HEK293 (cell line): ENCODE results near the gene TLR5.

Experiments
- GLIS2 ChIP-seq: fragments of 450-650 bp; formaldehyde crosslinking; IDR thresholded peaks from 2 replicates; pipeline ENCODE4 v1.5.1; 2016; ENCODE audit warnings: missing biosample characterization, missing genetic modification characterization
- PBX3 ChIP-seq: sonication (generic); formaldehyde crosslinking; IDR thresholded peaks from 2 replicates; pipeline ENCODE4 v1.8.1; 2022; ENCODE audit warnings: mild to moderate bottlenecking, moderate library complexity, missing genetic modification reagents
- PRDM10 ChIP-seq: fragments of 450-650 bp; formaldehyde crosslinking; IDR thresholded peaks from 2 replicates; pipeline ENCODE4 v1.5.1; 2016; ENCODE audit warnings: missing biosample characterization, missing genetic modification characterization
- PRDM4 ChIP-seq: fragments of 450-650 bp; formaldehyde crosslinking; IDR thresholded peaks from 2 replicates; pipeline ENCODE4 v1.5.1; 2017; ENCODE audit warnings: missing biosample characterization, missing genetic modification characterization
- REST ChIP-seq: fragments of 450-650 bp; formaldehyde crosslinking; IDR thresholded peaks from 2 replicates; pipeline ENCODE4 v1.5.1; 2016; ENCODE audit warnings: missing biosample characterization, missing genetic modification characterization
- YY1 ChIP-seq: fragments of 450-650 bp; formaldehyde crosslinking; IDR thresholded peaks from 2 replicates; pipeline ENCODE4 v1.5.1; 2018; ENCODE audit warnings: missing biosample characterization, missing genetic modification characterization
- ZBTB26 ChIP-seq: fragments of 450-650 bp; formaldehyde crosslinking; optimal IDR thresholded peaks from 2 replicates; pipeline ENCODE3; 2016; ENCODE audit warnings: missing biosample characterization, mild to moderate bottlenecking, missing genetic modification characterization
- ZBTB44 ChIP-seq: fragments of 450-650 bp; IDR thresholded peaks from 2 replicates; pipeline ENCODE4 v1.5.1; 2018; ENCODE audit warnings: missing biosample characterization, mild to moderate bottlenecking, missing genetic modification characterization
- ZFP3 ChIP-seq: fragments of 450-650 bp; formaldehyde crosslinking; IDR thresholded peaks from 2 replicates; pipeline ENCODE4 v1.5.1; 2016; ENCODE audit warnings: low read depth, missing biosample characterization, missing genetic modification characterization
- ZFP37 ChIP-seq: fragments of 450-650 bp; formaldehyde crosslinking; IDR thresholded peaks from 2 replicates; pipeline ENCODE4 v1.5.1; 2016; ENCODE audit warnings: missing biosample characterization, missing genetic modification characterization
- ZNF10 ChIP-seq: fragments of 450-650 bp; formaldehyde crosslinking; IDR thresholded peaks from 2 replicates; pipeline ENCODE4 v1.5.1; 2017; ENCODE audit warnings: missing biosample characterization, missing genetic modification characterization
- ZNF138 ChIP-seq: fragments of 450-650 bp; formaldehyde crosslinking; IDR thresholded peaks from 2 replicates; pipeline ENCODE4 v1.5.1; 2016; ENCODE audit warnings: missing biosample characterization, missing genetic modification characterization, borderline replicate concordance
- ZNF174 ChIP-seq: fragments of 450-650 bp; formaldehyde crosslinking; IDR thresholded peaks from 2 replicates; pipeline ENCODE4 v1.5.0; 2017; ENCODE audit warnings: missing biosample characterization, mild to moderate bottlenecking, missing genetic modification characterization
- ZNF23 ChIP-seq: fragments of 450-650 bp; formaldehyde crosslinking; IDR thresholded peaks from 2 replicates; pipeline ENCODE4 v1.5.1; 2016; ENCODE audit warnings: missing biosample characterization, missing genetic modification characterization, borderline replicate concordance
- ZNF366 ChIP-seq: fragments of 450-650 bp; formaldehyde crosslinking; conservative IDR thresholded peaks from 2 replicates; pipeline ENCODE4 v1.5.1; 2016; ENCODE audit warnings: missing biosample characterization, missing genetic modification characterization
- ZNF639 ChIP-seq: fragments of 450-650 bp; formaldehyde crosslinking; IDR thresholded peaks from 2 replicates; pipeline ENCODE4 v1.5.1; 2016; ENCODE audit warnings: missing biosample characterization, missing genetic modification characterization
- ZNF692 ChIP-seq: fragments of 450-650 bp; formaldehyde crosslinking; IDR thresholded peaks from 2 replicates; pipeline ENCODE4 v1.5.1; 2016; ENCODE audit warnings: missing biosample characterization, missing genetic modification characterization
- ZNF792 ChIP-seq: fragments of 450-650 bp; formaldehyde crosslinking; IDR thresholded peaks from 2 replicates; pipeline ENCODE4 v1.5.1; 2016; ENCODE audit warnings: missing biosample characterization, missing genetic modification characterization
- ZSCAN5A ChIP-seq: fragments of 450-650 bp; formaldehyde crosslinking; IDR thresholded peaks from 2 replicates; pipeline ENCODE4 v1.5.1; 2016; ENCODE audit warnings: missing biosample characterization, missing genetic modification characterization

Gene TLR5

GRCh38 chr1:223142795-223143536 lies at the start of gene TLR5 (continued):
- TF ChIP-seq ZNF639 (tag by site-specific recombination) = no peak
- TF ChIP-seq GLIS2 = peak; percentile 98
- TF ChIP-seq ZSCAN5A = no peak; the same call in 1 of the 2 replicates
- peak; percentile 85 for TF ChIP-seq ZNF692 (tag by site-specific recombination)
- TF ChIP-seq ZBTB26 (tag by site-specific recombination) = peak; percentile 82
- TF ChIP-seq ZBTB44 (tag by site-specific recombination) = peak; percentile 70
- peak; percentile 88 for TF ChIP-seq PRDM10
- TF ChIP-seq REST (tag by site-specific recombination) = no peak; the same call in 1 of the 2 replicates
- 0 out of 2 replicates have a peak, but pooled peaks have one; percentile 35 for TF ChIP-seq ZNF366 (tag by site-specific recombination)
- no peak for TF ChIP-seq PRDM4
- no peak for TF ChIP-seq PBX3
- no peak for TF ChIP-seq ZNF23
- no peak for TF ChIP-seq ZNF792
- no peak for TF ChIP-seq ZFP3 (tag by site-specific recombination)
- TF ChIP-seq ZNF174 (tag by site-specific recombination) = no peak
- no peak for TF ChIP-seq ZNF138 (tag by site-specific recombination)
- no peak for TF ChIP-seq YY1 (tag by site-specific recombination)
- 0 out of 2 replicates have a peak, but pooled peaks have one; percentile 21 for TF ChIP-seq ZFP37
- no peak; the same call in 1 of the 2 replicates for TF ChIP-seq ZNF10 (tag by site-specific recombination)
